HepG2 (cell line): ENCODE data around the gene AGFG1. TPM values are rescaled to one million over a fixed set of nuclear protein-coding genes. Genes with fewer than 3 reads are reported as not detected.

Source experiments
- ATF7-NPFF ChIP-seq: sonication (generic); formaldehyde crosslinking; IDR thresholded peaks from 2 replicates; pipeline ENCODE4 v1.8.1; 2023; ENCODE audit warnings: mild to moderate bottlenecking, low read depth, missing genetic modification reagents, moderate library complexity
- CREM ChIP-seq, 2 experiments: sonication (generic) in 1 of 2; formaldehyde crosslinking in 1 of 2; IDR thresholded peaks; 2 replicates each; pipeline versions ENCODE4 v1.4.0 to v1.6.1; 2016 to 2020; ENCODE audit warnings: antibody characterized with exemption in 1 of 2, mild to moderate bottlenecking in 1 of 2, missing genetic modification reagents in 1 of 2
- FOXK1 ChIP-seq: sonication (generic); formaldehyde crosslinking; IDR thresholded peaks from 2 replicates; pipeline ENCODE4 v1.4.0; 2020; ENCODE audit warnings: low read depth, missing genetic modification reagents, borderline replicate concordance
- FOXK2 ChIP-seq: fragments of 450-650 bp; IDR thresholded peaks from 2 replicates; pipeline ENCODE4 v1.6.1; 2016
- HMGA1 ChIP-seq: sonication (generic); formaldehyde crosslinking; conservative IDR thresholded peaks from 2 replicates; pipeline ENCODE4 v1.4.0; 2020; ENCODE audit warnings: missing genetic modification reagents
- HNRNPUL1 ChIP-seq: fragments of 200-400 bp; formaldehyde crosslinking; IDR thresholded peaks from 2 replicates; pipeline ENCODE4 v1.6.1; 2017; ENCODE audit warnings: low read depth, mild to moderate bottlenecking, low read length, moderate library complexity
- IRX3 ChIP-seq: sonication (generic); formaldehyde crosslinking; IDR thresholded peaks from 2 replicates; pipeline ENCODE4 v1.8.1; 2023; ENCODE audit warnings: mild to moderate bottlenecking, low read depth, missing genetic modification reagents, borderline replicate concordance
- KAT7 ChIP-seq: IDR thresholded peaks from 2 replicates; pipeline ENCODE4 v1.6.1; 2018; ENCODE audit warnings: borderline replicate concordance, missing compliant biosample characterization
- MIXL1 ChIP-seq: IDR thresholded peaks from 2 replicates; pipeline ENCODE4 v1.6.1; 2016
- NFE2 ChIP-seq: sonication (generic); formaldehyde crosslinking; IDR thresholded peaks from 2 replicates; pipeline ENCODE4 v1.4.0; 2020; ENCODE audit warnings: missing genetic modification reagents
- PITX1 ChIP-seq: sonication (generic); formaldehyde crosslinking; IDR thresholded peaks from 2 replicates; pipeline ENCODE4 v1.5.1; 2020; ENCODE audit warnings: mild to moderate bottlenecking, missing genetic modification reagents
- RELA ChIP-seq: sonication (generic); formaldehyde crosslinking; IDR thresholded peaks from 2 replicates; pipeline ENCODE4 v1.4.0; 2020; ENCODE audit warnings: missing genetic modification reagents
- SP140L ChIP-seq: sonication (generic); formaldehyde crosslinking; IDR thresholded peaks from 2 replicates; pipeline ENCODE4 v1.4.0; 2020; ENCODE audit warnings: missing genetic modification reagents, borderline replicate concordance
- SSRP1 ChIP-seq: IDR thresholded peaks from 2 replicates; pipeline ENCODE4 v1.6.1; 2016; ENCODE audit warnings: control low read depth
- ZFP82 ChIP-seq: sonication (generic); formaldehyde crosslinking; IDR thresholded peaks from 2 replicates; pipeline ENCODE4 v1.5.1; 2020; ENCODE audit warnings: mild to moderate bottlenecking, missing genetic modification reagents, borderline replicate concordance
- ZMYM3 ChIP-seq: sonication (generic); formaldehyde crosslinking; IDR thresholded peaks from 2 replicates; pipeline ENCODE4 v1.5.1; 2020; ENCODE audit warnings: mild to moderate bottlenecking, missing genetic modification reagents
- ZNF207 ChIP-seq: fragments of 450-650 bp; IDR thresholded peaks from 2 replicates; pipeline ENCODE4 v1.6.1; 2016; ENCODE audit warnings: antibody characterized with exemption, borderline replicate concordance
- ZNF331 ChIP-seq: sonication (generic); formaldehyde crosslinking; IDR thresholded peaks from 2 replicates; pipeline ENCODE4 v1.4.0; 2020; ENCODE audit warnings: missing genetic modification reagents
- ZNF616 ChIP-seq: sonication (generic); formaldehyde crosslinking; IDR thresholded peaks from 2 replicates; pipeline ENCODE4 v1.5.0; 2020; ENCODE audit warnings: low read depth, mild to moderate bottlenecking, missing genetic modification reagents
- polyA plus RNA-seq, 8 experiments: library from polyadenylated mRNA; depleted of rRNA in 3 of 8; stranded (reverse) in 7 of 8; unstranded in 1 of 8; fragments of >200 nt; fragmentation: Illumina TruSeq in 4 of 8; extraction: Trizol in 4 of 8; gene quantifications; 2 replicates each; pipeline versions ENCODE4 v1.2.1 to v1.2.3, GENCODE V29; 2011 to 2016; ENCODE audit warnings: low read depth in 4 of 8, missing spikeins in 1 of 8, mixed read lengths in 1 of 8; ENCODE audit not compliant: insufficient read depth in 1 of 8
- total RNA-seq, 5 experiments: library from RNA; depleted of rRNA; stranded (reverse); fragments of >200 nt; fragmentation: Illumina TruSeq; extraction: Trizol; gene quantifications; 2 replicates each; pipeline ENCODE4 v1.2.3, GENCODE V29; 2016; ENCODE audit warnings: low read depth in 1 of 5
- TF ChIP-seq, protein P1 (sequence below): sonication (generic); formaldehyde crosslinking; IDR thresholded peaks from 2 replicates; pipeline ENCODE4 v1.8.1; 2022; ENCODE audit warnings: low read depth, mild to moderate bottlenecking, missing genetic modification reagents
- TF ChIP-seq, protein P2 (sequence below), 2 experiments: IDR thresholded peaks; 2 replicates each; pipeline ENCODE4 v1.6.1; 2011 to 2012; ENCODE audit warnings: low read length in 2 of 2, borderline replicate concordance in 1 of 2, low read depth in 1 of 2, mild to moderate bottlenecking in 1 of 2, moderate library complexity in 1 of 2
- TF ChIP-seq, protein P3 (sequence below): sonication (generic); formaldehyde crosslinking; IDR thresholded peaks from 2 replicates; pipeline ENCODE4 v1.5.0; 2020; ENCODE audit warnings: mild to moderate bottlenecking, missing genetic modification reagents, borderline replicate concordance

Gene AGFG1
- total and polyA plus RNA-seq, 2 of the 13 experiments (the other 11 are each of a cell fraction or from before 2014, with no cell fraction given): 145 to 168 TPM

DNA sequence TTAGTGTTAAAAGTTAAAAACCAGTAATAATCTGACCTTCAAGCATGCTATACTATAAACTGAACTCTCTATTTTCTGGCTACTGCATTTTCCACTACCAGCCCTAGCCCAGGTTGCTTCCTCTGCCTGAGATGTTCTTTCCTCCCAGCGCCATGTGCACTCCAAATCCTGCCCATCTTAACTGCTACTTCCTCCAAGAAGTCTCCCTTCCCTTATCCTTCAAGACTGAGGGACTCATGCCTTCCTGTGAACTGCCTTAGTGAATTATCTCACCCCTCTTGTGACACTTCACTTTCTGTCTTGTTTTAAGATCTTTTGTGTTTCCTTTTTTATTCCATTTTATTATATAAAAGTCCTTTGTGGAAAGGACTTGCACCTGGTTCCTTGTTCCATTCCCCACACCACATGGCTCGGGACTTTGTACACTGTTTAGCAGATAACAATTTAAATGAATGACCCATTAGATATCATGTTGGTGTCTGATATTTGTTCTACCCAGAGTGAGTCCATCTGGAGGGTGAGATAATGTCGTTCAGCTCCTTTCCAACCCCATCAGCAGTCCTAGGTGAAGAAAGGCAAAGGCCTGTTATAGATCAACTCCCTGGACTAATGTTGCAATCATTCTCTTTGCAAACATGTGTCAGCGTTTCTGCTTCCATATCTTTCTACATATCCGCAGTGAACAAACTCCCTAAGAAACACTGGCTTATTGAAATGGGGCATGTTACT is 20.9 kb upstream of the AGFG1 start (continued):
- TF ChIP-seq, protein P1, sequence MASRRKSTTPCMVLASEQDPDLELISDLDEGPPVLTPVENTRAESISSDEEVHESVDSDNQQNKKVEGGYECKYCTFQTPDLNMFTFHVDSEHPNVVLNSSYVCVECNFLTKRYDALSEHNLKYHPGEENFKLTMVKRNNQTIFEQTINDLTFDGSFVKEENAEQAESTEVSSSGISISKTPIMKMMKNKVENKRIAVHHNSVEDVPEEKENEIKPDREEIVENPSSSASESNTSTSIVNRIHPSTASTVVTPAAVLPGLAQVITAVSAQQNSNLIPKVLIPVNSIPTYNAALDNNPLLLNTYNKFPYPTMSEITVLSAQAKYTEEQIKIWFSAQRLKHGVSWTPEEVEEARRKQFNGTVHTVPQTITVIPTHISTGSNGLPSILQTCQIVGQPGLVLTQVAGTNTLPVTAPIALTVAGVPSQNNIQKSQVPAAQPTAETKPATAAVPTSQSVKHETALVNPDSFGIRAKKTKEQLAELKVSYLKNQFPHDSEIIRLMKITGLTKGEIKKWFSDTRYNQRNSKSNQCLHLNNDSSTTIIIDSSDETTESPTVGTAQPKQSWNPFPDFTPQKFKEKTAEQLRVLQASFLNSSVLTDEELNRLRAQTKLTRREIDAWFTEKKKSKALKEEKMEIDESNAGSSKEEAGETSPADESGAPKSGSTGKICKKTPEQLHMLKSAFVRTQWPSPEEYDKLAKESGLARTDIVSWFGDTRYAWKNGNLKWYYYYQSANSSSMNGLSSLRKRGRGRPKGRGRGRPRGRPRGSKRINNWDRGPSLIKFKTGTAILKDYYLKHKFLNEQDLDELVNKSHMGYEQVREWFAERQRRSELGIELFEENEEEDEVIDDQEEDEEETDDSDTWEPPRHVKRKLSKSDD: peak; percentile 50; the same call in 1 of the 2 replicates
- TF ChIP-seq ZFP82 (CRISPR knock-in tag) (no peak), ZNF616 (CRISPR knock-in tag) (no peak), HMGA1 (CRISPR knock-in tag) (no peak), KAT7 (no peak; the same call in 1 of the 2 replicates), FOXK1 (CRISPR knock-in tag) (peak; percentile 82; the same call in 1 of the 2 replicates), IRX3 (CRISPR knock-in tag) (no peak), NFE2 (CRISPR knock-in tag) (peak; percentile 92), ATF7-NPFF (CRISPR knock-in tag) (no peak), ZNF331 (CRISPR knock-in tag) (peak; percentile 98), ZMYM3 (peak; percentile 69; the same call in 1 of the 2 replicates), SP140L (CRISPR knock-in tag) (0 out of 2 replicates have a peak, but pooled peaks have one; percentile 19), SSRP1 (CRISPR knock-in tag) (peak; percentile 85; the same call in 1 of the 2 replicates), PITX1 (CRISPR knock-in tag) (peak; percentile 80; the same call in 1 of the 2 replicates), RELA (peak; percentile 60; the same call in 1 of the 2 replicates), FOXK2 (peak; percentile 25; the same call in 1 of the 2 replicates), MIXL1 (CRISPR knock-in tag) (peak; percentile 88), CREM (IDR thresholded peaks at IDR 0.05) (peak; percentile 89), CREM (CRISPR knock-in tag; IDR thresholded peaks at IDR 0.05) (no peak), ZNF207 (no peak), HNRNPUL1 (no peak)
- TF ChIP-seq, protein P2, sequence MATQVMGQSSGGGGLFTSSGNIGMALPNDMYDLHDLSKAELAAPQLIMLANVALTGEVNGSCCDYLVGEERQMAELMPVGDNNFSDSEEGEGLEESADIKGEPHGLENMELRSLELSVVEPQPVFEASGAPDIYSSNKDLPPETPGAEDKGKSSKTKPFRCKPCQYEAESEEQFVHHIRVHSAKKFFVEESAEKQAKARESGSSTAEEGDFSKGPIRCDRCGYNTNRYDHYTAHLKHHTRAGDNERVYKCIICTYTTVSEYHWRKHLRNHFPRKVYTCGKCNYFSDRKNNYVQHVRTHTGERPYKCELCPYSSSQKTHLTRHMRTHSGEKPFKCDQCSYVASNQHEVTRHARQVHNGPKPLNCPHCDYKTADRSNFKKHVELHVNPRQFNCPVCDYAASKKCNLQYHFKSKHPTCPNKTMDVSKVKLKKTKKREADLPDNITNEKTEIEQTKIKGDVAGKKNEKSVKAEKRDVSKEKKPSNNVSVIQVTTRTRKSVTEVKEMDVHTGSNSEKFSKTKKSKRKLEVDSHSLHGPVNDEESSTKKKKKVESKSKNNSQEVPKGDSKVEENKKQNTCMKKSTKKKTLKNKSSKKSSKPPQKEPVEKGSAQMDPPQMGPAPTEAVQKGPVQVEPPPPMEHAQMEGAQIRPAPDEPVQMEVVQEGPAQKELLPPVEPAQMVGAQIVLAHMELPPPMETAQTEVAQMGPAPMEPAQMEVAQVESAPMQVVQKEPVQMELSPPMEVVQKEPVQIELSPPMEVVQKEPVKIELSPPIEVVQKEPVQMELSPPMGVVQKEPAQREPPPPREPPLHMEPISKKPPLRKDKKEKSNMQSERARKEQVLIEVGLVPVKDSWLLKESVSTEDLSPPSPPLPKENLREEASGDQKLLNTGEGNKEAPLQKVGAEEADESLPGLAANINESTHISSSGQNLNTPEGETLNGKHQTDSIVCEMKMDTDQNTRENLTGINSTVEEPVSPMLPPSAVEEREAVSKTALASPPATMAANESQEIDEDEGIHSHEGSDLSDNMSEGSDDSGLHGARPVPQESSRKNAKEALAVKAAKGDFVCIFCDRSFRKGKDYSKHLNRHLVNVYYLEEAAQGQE (IDR thresholded peaks at IDR 0.05; ENCODE audit: borderline replicate concordance in 1 of 2, low read depth in 1 of 2, low read length in 2 of 2): peak in 1 of 2 experiments; percentile 58; a peak in 1 of 4 replicates
- TF ChIP-seq, protein P3, sequence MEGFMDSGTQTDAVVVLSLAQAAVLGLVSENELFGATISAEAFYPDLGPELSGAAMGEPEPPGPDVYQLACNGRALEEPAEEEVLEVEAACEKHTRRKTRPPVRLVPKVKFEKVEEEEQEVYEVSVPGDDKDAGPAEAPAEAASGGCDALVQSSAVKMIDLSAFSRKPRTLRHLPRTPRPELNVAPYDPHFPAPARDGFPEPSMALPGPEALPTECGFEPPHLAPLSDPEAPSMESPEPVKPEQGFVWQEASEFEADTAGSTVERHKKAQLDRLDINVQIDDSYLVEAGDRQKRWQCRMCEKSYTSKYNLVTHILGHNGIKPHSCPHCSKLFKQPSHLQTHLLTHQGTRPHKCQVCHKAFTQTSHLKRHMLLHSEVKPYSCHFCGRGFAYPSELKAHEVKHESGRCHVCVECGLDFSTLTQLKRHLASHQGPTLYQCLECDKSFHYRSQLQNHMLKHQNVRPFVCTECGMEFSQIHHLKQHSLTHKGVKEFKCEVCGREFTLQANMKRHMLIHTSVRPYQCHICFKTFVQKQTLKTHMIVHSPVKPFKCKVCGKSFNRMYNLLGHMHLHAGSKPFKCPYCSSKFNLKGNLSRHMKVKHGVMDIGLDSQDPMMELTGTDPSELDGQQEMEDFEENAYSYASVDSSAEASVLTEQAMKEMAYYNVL (CRISPR knock-in tag): peak; percentile 98
